Measurements from ENCODE around the gene LRP5. TPM values are rescaled to one million over a fixed set of nuclear protein-coding genes. Genes with fewer than 3 reads are reported as not detected.
A peak's percentile ranks its signal among the peaks of the same experiment; 100 is the strongest.

The LRP5 gene
- total RNA-seq, 1 experiment from 2014 or later: 32.8 TPM

GRCh38 chr11:68442433-68442832 lies 130.0 kb downstream of the LRP5 start:
- intact Hi-C loops (cut with micrococcal nuclease): no loop called here
- no peak overlapping the region for H3K4me3 Mint-ChIP-seq (ENCODE audit: unreplicated experiment)

DNA sequence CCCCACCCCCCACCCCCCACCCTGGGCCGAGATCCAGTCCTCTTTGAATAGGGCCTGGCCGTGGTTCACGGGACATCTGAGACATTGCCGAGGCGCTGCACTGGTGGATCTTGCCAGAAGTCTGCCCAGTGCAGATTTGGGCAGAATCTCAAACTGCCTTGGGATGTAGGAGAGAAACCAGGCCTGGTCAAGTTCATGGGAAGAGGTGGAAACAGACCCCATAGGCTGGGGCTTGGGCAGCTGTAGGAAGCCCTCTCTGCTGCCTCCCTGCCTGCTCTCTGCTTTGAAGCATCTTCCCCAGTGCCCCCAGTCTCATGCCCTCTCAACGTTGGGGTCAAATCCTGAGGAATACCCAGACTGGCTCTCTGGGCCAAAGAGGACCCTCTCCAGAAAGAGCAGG lies 132.2 kb downstream of the LRP5 start:
- Mint-ChIP-seq H3K4me3 (ENCODE audit: unreplicated experiment) (no peak overlapping the region), H3K27ac (ENCODE audit: low read depth, unreplicated experiment) (no peak overlapping the region), H3K36me3 (ENCODE audit: insufficient read depth, unreplicated experiment) (peaks cover 23% of the 10 kb centered on the region), H3K4me1 (ENCODE audit: insufficient read depth, unreplicated experiment) (no peaks in the 10 kb centered on the region), H3K9me3 (ENCODE audit: unreplicated experiment) (no peaks in the 10 kb centered on the region), H3K27me3 (ENCODE audit: insufficient read depth, unreplicated experiment) (no peaks in the 10 kb centered on the region)
- ChIA-PET CTCF (interaction anchor here (1.3 kb wide), 1 partner anchor 61 kb away, joined by 3 read pairs; no protein-coding TSS in a partner anchor), POLR2A (no interaction called here)
- DNase-seq (ENCODE audit: unreplicated experiment): no peak
- no TSS peak for BruUV-seq (replicated peaks)
- intact Hi-C loops (cut with micrococcal nuclease): no loop called here
- TF ChIP-seq CTCF (IDR thresholded peaks at IDR 0.05; ENCODE audit: unreplicated experiment): no peak

More at GRCh38 chr11:68442433-68442832, 130.0 kb downstream of the LRP5 start:
- Mint-ChIP-seq H3K27me3 (ENCODE audit: insufficient read depth, unreplicated experiment) (no peaks in the 10 kb centered on the region), H3K36me3 (ENCODE audit: insufficient read depth, unreplicated experiment) (peaks cover 24% of the 10 kb centered on the region), H3K9me3 (ENCODE audit: unreplicated experiment) (no peaks in the 10 kb centered on the region), H3K4me1 (ENCODE audit: insufficient read depth, unreplicated experiment) (peaks cover under 1% of the 10 kb centered on the region), H3K27ac (ENCODE audit: low read depth, unreplicated experiment) (no peak overlapping the region)
- ChIA-PET POLR2A (no interaction called here), CTCF (no interaction called here)
- no peak for DNase-seq (ENCODE audit: unreplicated experiment)
- no TSS peak for BruUV-seq (replicated peaks)
- no peak for TF ChIP-seq CTCF (IDR thresholded peaks at IDR 0.05; ENCODE audit: unreplicated experiment)

DNA sequence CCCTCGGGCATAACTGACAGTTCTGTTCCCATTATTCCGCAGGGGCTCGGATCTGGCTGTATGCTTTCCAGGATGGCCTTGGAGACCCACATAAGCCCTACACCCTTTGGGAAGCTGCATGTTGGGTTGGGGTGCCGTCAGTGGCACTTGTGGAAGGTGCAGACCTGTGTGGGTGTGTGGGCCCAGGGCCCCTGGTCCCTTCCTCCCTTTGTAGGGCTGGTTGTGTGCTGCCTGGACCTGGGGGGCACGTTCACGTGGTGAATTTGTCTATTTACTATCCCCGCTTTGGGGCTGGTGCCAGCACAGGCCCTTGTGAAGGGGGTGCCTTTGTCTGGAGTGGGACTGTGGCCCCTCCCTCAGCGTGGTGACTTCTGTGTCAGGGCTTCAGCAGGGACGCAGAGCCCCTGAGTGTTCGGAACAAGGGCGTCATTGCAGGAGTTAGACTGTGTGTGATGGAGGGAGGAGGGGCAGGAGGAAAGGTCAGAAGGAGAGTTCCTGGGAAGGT lies 133.2 kb downstream of the LRP5 start:
- no TSS peak for BruUV-seq (replicated peaks)
- no peak for TF ChIP-seq CTCF (IDR thresholded peaks at IDR 0.05; ENCODE audit: unreplicated experiment)
- no peak for DNase-seq (ENCODE audit: unreplicated experiment)
- Mint-ChIP-seq H3K4me1 (ENCODE audit: insufficient read depth, unreplicated experiment) (no peaks in the 10 kb centered on the region), H3K4me3 (ENCODE audit: unreplicated experiment) (no peak overlapping the region), H3K27ac (ENCODE audit: low read depth, unreplicated experiment) (peak overlapping the region; percentile 79), H3K9me3 (ENCODE audit: unreplicated experiment) (no peaks in the 10 kb centered on the region), H3K27me3 (ENCODE audit: insufficient read depth, unreplicated experiment) (no peaks in the 10 kb centered on the region), H3K36me3 (ENCODE audit: insufficient read depth, unreplicated experiment) (peaks cover 28% of the 10 kb centered on the region)
- POLR2A ChIA-PET: no interaction called here
- CTCF ChIA-PET: no interaction called here
- intact Hi-C loops (cut with micrococcal nuclease): loop anchor here (5.0 kb wide), 1 partner anchor 238 kb away; no protein-coding TSS in a partner anchor

GRCh38 chr11:68446046-68446725 lies 133.8 kb downstream of the LRP5 start:
- Mint-ChIP-seq H3K27ac (ENCODE audit: low read depth, unreplicated experiment) (peak overlapping the region; percentile 79), H3K9me3 (ENCODE audit: unreplicated experiment) (no peaks in the 10 kb centered on the region), H3K4me3 (ENCODE audit: unreplicated experiment) (no peak overlapping the region), H3K27me3 (ENCODE audit: insufficient read depth, unreplicated experiment) (no peaks in the 10 kb centered on the region), H3K4me1 (ENCODE audit: insufficient read depth, unreplicated experiment) (no peaks in the 10 kb centered on the region), H3K36me3 (ENCODE audit: insufficient read depth, unreplicated experiment) (peaks cover 28% of the 10 kb centered on the region)
- ChIA-PET POLR2A (no interaction called here), CTCF (interaction anchor here (0.5 to 1.2 kb wide), 11 partner anchors 9 to 207 kb away, joined by 3 to 6 read pairs (median 3); no protein-coding TSS in a partner anchor)
- intact Hi-C loops (cut with micrococcal nuclease): loop anchor here (5.0 kb wide), 1 partner anchor 239 kb away; no protein-coding TSS in a partner anchor
- no peak for TF ChIP-seq CTCF (IDR thresholded peaks at IDR 0.05; ENCODE audit: unreplicated experiment)
- BruUV-seq (replicated peaks): no TSS peak
- no peak for DNase-seq (ENCODE audit: unreplicated experiment)

Measured in MCF 10A (cell line).